Loucy (cell line): ENCODE data around the gene MAK.
"Not testable (repeated sequence)": the region's sequence is repeated elsewhere in the genome, so short reads cannot be mapped to it uniquely, and the experiment has no call there.

Source experiments
- H2AFZ ChIP-seq: fragments of 200-600 bp; sonication (generic); 2 replicates; pipeline ENCODE4 v1.6.0; 2016; ENCODE audit warnings: antibody characterized with exemption, mild to moderate bottlenecking, low read length, moderate library complexity
- H3F3A ChIP-seq: fragments of 200-600 bp; 2 replicates; pipeline ENCODE4 v1.6.0; 2016; ENCODE audit warnings: antibody characterized with exemption, low read depth, mild to moderate bottlenecking
- H3K27me3 ChIP-seq: fragments of 200-600 bp; sonication (generic); 2 replicates; pipeline ENCODE4 v1.6.1; 2014; ENCODE audit warnings: low read length, mild to moderate bottlenecking; ENCODE audit not compliant: insufficient read depth, poor library complexity, severe bottlenecking
- H3K36me3 ChIP-seq: fragments of 200-600 bp; sonication (generic); 2 replicates; pipeline ENCODE4 v1.6.1; 2016; ENCODE audit warnings: low read length; ENCODE audit not compliant: insufficient read depth
- H3K4me1 ChIP-seq: fragments of 200-600 bp; sonication (generic); 2 replicates; pipeline ENCODE4 v1.5.1; 2014; ENCODE audit warnings: low read length, mild to moderate bottlenecking; ENCODE audit not compliant: insufficient read depth, poor library complexity, severe bottlenecking
- H3K4me2 ChIP-seq: fragments of 200-600 bp; sonication (generic); 2 replicates; pipeline ENCODE4 v1.6.0; 2014; ENCODE audit warnings: antibody characterized with exemption, low read length, low read depth, mild to moderate bottlenecking; ENCODE audit not compliant: poor library complexity, severe bottlenecking
- H3K4me3 ChIP-seq: fragments of 200-600 bp; sonication (generic); 2 replicates; pipeline ENCODE4 v1.5.1; 2014; ENCODE audit warnings: low read length, mild to moderate bottlenecking, mixed read lengths; ENCODE audit not compliant: poor library complexity, severe bottlenecking
- H3K79me2 ChIP-seq: fragments of 200-600 bp; sonication (generic); 2 replicates; pipeline ENCODE4 v1.6.1; 2014; ENCODE audit warnings: low read length; ENCODE audit not compliant: insufficient read depth
- H3K9ac ChIP-seq: fragments of 200-600 bp; sonication (generic); 2 replicates; pipeline ENCODE4 v1.6.0; 2014; ENCODE audit warnings: mild to moderate bottlenecking, low read depth, low read length, moderate library complexity; ENCODE audit not compliant: poor library complexity, severe bottlenecking
- H3K9me2 ChIP-seq: fragments of 200-600 bp; sonication (generic); replicated peaks from 2 replicates; pipeline ENCODE4 v1.6.1; 2016; ENCODE audit warnings: low read depth, low read length, mixed read lengths
- H3K9me3 ChIP-seq: fragments of 200-600 bp; sonication (generic); 2 replicates; pipeline ENCODE4 v1.6.1; 2014; ENCODE audit warnings: mild to moderate bottlenecking, antibody characterized with exemption, low read length, low read depth; ENCODE audit not compliant: insufficient read depth
- H4K20me1 ChIP-seq: fragments of 200-600 bp; sonication (generic); 2 replicates; pipeline ENCODE4 v1.6.0; 2014; ENCODE audit warnings: antibody characterized with exemption, low read length, mild to moderate bottlenecking; ENCODE audit not compliant: insufficient read depth, poor library complexity, severe bottlenecking
- CTCF ChIP-seq: fragments of 200-600 bp; sonication (generic); conservative IDR thresholded peaks from 2 replicates; pipeline ENCODE4 v1.5.1; 2014; ENCODE audit warnings: mild to moderate bottlenecking, antibody characterized with exemption, low read length
- EZH2phosphoT487 ChIP-seq: fragments of 200-600 bp; IDR thresholded peaks from 2 replicates; pipeline ENCODE4 v1.6.1; 2018; ENCODE audit warnings: antibody characterized with exemption, mild to moderate bottlenecking, moderate library complexity, borderline replicate concordance

Gene MAK

GRCh38 chr6:10722570-10722819 lies 115.8 kb downstream of the MAK start:
- Histone ChIP-seq H3K4me2 (peak overlapping the region; percentile 90), H3K9me3 (no peaks in the 10 kb centered on the region), H3K27me3 (no peaks in the 10 kb centered on the region), H3K9ac (peak overlapping the region; percentile 82), H4K20me1 (no peaks in the 10 kb centered on the region), H3K4me3 (peak overlapping the region; percentile 87), H3F3A (no peaks in the 10 kb centered on the region), H3K9me2 (no peaks in the 10 kb centered on the region), H3K79me2 (peaks cover 26% of the 10 kb centered on the region), H3K4me1 (peaks cover 31% of the 10 kb centered on the region), H2AFZ (peak overlapping the region; percentile 92), H3K36me3 (no peaks in the 10 kb centered on the region)
- TF ChIP-seq EZH2phosphoT487 (no peak), CTCF (no peak)

- TF ChIP-seq EZH2phosphoT487 = no peak
- TF ChIP-seq CTCF = no peak
- Histone ChIP-seq H3F3A (no peaks in the 10 kb centered on the region), H3K27me3 (no peaks in the 10 kb centered on the region), H3K9me3 (no peaks in the 10 kb centered on the region), H2AFZ (peak overlapping the region; percentile 92), H3K36me3 (no peaks in the 10 kb centered on the region), H3K4me2 (peak overlapping the region; percentile 90), H4K20me1 (no peaks in the 10 kb centered on the region), H3K4me1 (peaks cover 31% of the 10 kb centered on the region), H3K79me2 (peaks cover 26% of the 10 kb centered on the region), H3K9ac (peak overlapping the region; percentile 82), H3K4me3 (peak overlapping the region; percentile 87), H3K9me2 (no peaks in the 10 kb centered on the region)
Observed at GRCh38 chr6:10721850-10722569, 116.3 kb downstream of the MAK start.

GRCh38 chr6:10720960-10721849 lies 117.1 kb downstream of the MAK start:
- peaks cover 31% of the 10 kb centered on the region for H3K4me1 ChIP-seq
- H3K9ac ChIP-seq = peak overlapping the region; percentile 71
- peak overlapping the region; percentile 66 for H3K4me3 ChIP-seq
- H3K79me2 ChIP-seq = peaks cover 26% of the 10 kb centered on the region
- H3F3A ChIP-seq, H2AFZ ChIP-seq, H3K9me2 ChIP-seq, H3K36me3 ChIP-seq, H3K27me3 ChIP-seq, H4K20me1 ChIP-seq, H3K9me3 ChIP-seq: not testable (repeated sequence)
- H3K4me2 ChIP-seq = peak overlapping the region; percentile 90
